Coronary artery (tissue), 2 donors: Measurements from ENCODE around the gene DPH1.

Experiments used
- DNase-seq: peaks from one replicate; pipeline ENCODE4 v3.0.0-alpha.2; 2017; ENCODE audit warnings: low spot score
- H3K27ac ChIP-seq, 2 donors: fragments of 200-600 bp; sonication (generic); one replicate each; pipeline ENCODE4 v1.5.1; 2016 to 2019
- H3K4me3 ChIP-seq: fragments of 200-600 bp; sonication (generic); 2 replicates; pipeline ENCODE4 v1.5.1; 2016; ENCODE audit warnings: mild to moderate bottlenecking, moderate library complexity
- TF ChIP-seq, protein P1 (sequence below): fragments of 200-600 bp; sonication (generic); IDR thresholded peaks from one replicate; pipeline ENCODE4 v1.5.1; 2019; ENCODE audit warnings: antibody characterized with exemption

The DPH1 gene

DNA sequence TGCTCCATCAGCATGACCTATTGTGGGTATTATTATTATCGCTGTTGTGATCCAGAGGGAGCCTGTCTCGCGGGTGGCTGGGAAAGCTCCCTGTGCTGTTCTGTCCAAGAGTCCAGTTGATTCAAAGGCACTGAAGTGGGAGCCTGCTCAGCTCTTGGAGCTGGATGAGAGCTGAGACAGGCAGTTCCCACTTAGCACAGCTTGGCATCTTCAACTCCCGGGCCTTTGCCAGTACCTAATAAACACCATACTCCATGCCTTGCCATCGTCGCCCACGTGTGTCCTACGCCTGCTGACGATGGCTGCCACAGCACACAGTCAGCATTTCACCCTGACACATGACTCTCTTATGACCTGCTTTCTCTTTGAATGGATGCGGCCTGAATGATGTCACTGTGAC lies 37.4 kb upstream of the DPH1 start:
- no peak overlapping the region for H3K4me3 ChIP-seq
- TF ChIP-seq, protein P1, sequence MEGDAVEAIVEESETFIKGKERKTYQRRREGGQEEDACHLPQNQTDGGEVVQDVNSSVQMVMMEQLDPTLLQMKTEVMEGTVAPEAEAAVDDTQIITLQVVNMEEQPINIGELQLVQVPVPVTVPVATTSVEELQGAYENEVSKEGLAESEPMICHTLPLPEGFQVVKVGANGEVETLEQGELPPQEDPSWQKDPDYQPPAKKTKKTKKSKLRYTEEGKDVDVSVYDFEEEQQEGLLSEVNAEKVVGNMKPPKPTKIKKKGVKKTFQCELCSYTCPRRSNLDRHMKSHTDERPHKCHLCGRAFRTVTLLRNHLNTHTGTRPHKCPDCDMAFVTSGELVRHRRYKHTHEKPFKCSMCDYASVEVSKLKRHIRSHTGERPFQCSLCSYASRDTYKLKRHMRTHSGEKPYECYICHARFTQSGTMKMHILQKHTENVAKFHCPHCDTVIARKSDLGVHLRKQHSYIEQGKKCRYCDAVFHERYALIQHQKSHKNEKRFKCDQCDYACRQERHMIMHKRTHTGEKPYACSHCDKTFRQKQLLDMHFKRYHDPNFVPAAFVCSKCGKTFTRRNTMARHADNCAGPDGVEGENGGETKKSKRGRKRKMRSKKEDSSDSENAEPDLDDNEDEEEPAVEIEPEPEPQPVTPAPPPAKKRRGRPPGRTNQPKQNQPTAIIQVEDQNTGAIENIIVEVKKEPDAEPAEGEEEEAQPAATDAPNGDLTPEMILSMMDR, result no peak
- no peak for DNase-seq
- no peak overlapping the region for H3K27ac ChIP-seq

DNA sequence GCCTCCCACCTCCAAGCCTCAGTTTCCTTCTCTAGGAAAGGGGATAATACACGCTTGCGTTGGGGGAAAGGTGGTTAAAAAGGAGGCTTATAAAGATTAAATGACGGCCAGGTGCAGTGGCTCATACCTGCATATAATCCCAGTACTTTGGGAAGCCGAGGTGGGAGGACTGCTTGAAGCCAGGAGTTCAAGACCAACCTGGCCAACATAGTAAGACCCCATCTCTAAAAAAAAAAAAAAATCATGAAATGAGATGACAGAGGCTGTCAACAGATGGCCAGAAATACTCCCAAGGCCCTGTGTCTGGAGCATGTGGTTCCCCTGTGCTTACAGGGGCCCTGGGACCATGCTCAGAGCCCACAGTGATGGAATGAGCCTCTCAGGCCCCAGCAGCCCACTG lies 35.2 kb upstream of the DPH1 start:
- TF ChIP-seq, protein P1, result no peak
- no peak for DNase-seq
- H3K4me3 ChIP-seq, result no peak overlapping the region
- H3K27ac ChIP-seq, result no peak overlapping the region

DNA sequence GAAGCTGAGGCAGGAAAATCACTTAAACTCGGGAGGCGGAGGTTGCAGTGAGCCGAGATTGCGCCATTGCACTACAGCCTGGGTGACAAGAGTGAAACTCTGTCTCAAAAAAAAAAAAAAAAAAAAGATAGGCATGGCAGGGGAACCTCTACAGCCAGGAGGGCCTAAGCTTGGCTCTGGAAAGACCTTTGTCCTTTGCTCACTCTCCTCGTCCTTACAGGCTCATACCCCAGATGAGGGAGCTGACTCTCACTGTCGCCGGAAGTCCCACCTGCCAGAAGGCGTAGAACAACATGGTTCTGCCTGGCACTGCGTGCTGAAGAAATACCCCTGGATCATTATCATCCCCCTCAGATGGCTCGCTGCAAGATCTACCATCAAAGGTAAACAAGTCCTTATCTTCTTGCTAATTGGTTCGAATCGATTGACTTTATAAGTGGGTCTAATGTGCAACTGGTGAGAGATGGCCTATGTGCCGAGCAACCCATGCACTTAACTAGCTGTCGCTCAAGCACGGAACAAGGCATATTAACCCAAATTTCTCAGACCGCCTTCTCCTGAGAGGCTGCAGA lies 34.5 kb upstream of the DPH1 start:
- no peak for DNase-seq
- no peak overlapping the region for H3K4me3 ChIP-seq
- TF ChIP-seq, protein P1, result no peak
- H3K27ac ChIP-seq, result no peak overlapping the region

DNA sequence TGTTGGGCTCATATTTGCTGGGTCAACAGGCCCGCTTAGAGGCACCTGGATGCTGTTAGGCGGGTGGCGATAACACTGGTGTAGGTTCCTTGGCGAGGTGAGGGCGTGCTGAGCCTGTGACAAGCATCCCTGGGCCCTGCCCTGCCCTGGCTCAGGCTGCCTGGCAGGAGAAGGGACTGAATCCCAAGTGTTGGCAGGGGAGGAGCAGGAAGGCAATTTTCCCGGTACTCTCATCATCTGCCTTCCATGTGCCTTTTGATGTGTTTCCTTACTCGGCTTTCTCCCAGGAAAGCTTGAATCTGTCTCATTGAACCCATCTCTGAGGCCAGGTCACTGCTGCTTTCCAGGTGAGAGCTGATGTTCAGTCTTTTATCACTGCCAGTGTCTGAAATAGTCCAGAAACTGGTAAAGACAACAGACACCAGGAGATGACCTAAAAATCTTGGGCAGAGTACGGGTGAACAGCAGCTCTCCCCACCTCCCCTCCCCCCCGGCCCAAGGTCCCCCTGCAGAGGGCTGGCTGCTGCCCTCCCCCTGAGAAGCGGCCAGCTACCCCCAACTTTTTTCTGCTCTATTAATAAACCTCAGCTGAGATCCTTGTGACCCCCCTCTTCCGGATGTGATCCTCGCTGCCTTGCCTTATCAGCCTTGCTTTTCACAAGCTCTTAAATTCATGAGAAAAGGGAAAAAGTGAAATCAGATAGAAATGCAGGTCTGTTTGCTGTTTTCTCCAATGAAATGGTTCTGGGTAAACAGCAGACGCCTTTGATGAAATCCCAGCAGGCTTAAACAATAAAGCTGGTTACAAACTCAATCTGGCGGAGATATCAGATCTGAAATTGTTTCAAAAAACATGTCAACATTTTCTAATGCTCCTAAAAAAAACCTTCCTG lies 33.8 kb upstream of the DPH1 start:
- Histone ChIP-seq H3K4me3 (no peak overlapping the region), H3K27ac (no peak overlapping the region)
- TF ChIP-seq, protein P1, result no peak
- DNase-seq, result no peak

DNA sequence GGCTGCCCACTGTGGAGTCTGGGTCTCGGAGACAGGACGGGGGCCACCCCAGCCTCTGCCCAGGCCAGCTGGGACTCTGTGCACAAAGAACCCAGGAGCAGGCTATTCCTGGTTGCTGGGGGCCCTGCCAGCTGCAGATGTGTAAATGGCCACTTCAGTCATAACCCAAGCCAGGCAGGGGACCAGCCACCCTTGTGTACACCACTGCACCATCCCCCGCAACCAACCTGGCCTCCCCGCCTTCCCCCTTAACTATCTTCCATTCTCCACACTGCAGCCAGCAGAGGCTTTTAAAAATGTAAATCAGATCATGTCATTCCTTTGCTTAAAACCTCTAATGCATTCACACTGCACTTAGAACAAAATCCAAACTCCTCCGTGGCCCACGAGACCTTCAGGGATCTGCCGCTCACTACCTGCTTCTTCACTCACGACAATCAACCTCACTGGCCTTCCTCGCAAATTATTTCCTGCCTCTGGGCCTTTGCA lies 33.1 kb upstream of the DPH1 start:
- TF ChIP-seq, protein P1, result no peak
- no peak for DNase-seq
- no peak overlapping the region for H3K27ac ChIP-seq
- H3K4me3 ChIP-seq, result no peak overlapping the region

DNA sequence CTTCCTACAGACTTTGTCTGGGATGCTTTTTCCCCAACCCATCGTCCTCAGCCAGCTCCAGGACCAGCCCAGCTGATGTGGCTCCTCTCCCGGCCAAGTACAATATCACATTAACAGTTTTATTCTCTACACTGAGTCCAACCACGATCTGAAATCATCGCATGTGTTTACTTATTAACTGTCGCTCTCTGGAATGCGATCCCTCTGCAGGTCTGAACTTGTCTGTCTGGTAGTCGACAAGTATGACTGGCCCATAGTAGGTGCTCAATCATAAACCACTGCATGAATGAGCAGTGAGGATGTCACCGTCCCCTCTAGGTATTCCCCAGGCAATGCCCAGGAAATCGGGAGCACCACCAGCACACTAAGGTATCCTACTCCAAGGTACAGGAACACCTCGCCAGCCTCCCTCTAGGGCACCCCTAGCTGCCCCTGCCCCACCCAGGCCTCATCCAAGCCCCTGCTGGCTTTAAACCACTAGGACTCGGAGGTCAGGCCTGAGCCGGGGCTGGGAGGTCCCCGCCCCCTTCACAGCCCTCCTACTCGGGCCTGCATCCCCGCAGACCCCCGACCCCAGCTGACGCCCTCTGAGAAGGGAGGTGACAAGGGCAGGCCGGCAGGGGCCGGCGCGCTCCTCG lies 32.5 kb upstream of the DPH1 start:
- DNase-seq, result no peak
- TF ChIP-seq, protein P1, result no peak
- H3K27ac ChIP-seq, result peak overlapping the region in 1 of 2 donors; percentile 87
- peak overlapping the region; percentile 82 for H3K4me3 ChIP-seq
